HG02852 (cell line): Measurements from ENCODE around the gene TBX5.

Experiments used
- ATAC-seq: cut with Tn5 transposase; IDR thresholded peaks from one replicate; pipeline ENCODE4 v1.9.1; 2021; ENCODE audit warnings: mild to moderate bottlenecking, moderate library complexity; ENCODE audit not compliant: unreplicated experiment

TBX5 gene

DNA sequence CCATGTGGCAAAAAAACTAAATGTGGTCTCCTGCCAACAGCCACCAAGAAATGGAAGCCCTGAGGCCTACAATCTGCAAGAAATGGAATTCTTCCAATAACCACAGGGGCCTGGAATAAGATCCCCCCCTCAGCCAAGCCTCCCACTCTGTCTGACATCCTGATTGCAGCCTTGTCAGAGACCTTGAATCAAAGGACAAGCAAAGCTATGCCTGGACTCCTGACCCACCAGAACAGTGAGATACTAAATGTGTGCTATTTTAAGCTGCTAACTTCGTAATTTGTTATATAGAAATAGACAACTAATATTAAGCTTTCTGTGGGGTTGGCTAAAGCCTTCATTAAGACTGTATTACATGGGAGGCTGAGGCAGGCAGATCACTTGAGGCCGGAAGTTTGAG is 77.7 kb downstream of the TBX5 start:
- no peak for ATAC-seq

DNA sequence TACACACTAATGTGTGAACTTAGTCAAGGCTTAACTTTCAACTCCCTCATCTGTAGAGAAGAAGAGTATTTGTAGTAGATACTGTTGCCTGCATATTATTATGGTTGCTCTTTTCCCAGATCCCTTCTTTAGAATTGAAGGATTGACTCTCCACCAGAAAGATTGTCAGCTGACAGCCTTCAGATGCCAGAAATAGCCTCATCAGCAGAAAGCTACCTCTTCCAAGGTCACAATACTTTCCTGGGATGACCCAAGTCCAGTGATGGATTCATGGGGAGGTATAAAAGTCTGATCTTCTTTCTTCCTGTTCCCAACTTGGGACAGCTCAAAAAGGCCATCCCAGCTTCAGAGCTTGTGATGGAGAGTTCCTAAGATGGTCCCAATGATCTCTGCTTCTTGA is 78.2 kb downstream of the TBX5 start:
- ATAC-seq: no peak

DNA sequence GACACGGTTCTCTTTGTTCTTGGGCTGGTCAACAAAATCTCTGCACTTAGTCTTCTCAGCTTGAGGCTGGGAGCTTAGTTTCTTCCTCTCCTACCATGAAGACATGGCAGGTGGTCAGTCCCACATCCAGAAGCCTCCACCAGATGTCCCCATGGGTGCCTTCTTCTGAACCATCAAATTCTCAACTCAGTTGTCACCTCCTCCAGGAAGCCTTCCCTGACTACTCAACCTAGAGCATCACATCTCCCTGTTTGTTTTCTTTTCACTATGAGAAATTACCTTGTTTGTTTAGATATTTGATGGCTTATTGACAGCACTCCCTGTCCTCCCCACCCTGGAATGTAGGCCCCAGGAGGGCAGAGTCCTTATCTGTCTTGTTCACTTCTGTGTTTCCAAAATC is 84.4 kb downstream of the TBX5 start:
- ATAC-seq: no peak

DNA sequence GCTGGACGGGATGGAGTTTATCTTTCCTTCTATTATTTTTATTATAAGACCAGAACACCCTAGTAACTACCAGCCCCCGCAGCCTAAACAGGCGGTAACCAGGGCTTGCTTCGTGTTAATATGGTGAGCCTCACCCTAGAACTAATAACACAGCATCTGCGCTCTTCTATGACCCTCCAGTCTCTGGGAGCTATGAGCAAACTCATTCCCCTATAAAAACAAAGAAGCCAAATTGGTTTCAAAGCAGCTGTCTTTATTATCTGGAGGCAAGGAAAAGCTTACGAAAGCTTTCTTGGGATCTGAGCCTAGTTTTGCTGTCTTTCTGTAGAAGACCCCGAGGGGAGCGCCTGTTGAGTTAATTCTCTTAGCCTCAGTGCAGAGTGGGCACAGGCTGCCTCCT is 85.0 kb downstream of the TBX5 start:
- no peak for ATAC-seq

DNA sequence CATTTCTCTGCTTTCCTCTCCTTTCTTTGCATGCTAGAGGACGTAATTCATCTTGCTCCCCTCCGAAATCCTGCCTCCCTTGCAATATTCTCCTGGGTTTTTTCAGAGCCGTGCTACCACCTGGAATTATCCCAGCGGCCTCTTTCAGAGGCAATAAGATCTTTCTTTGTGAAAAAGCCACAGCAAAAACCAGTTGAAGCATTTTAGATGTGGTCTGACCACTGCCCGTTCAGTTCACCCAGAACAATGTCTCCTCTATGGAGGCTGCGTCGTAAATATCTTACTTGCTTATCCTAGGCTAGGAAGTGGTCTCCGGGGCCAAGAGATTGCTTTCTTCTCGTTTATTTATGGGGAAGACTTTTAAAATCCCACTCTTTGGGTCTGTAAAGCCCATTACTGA is 85.8 kb downstream of the TBX5 start:
- no peak for ATAC-seq

DNA sequence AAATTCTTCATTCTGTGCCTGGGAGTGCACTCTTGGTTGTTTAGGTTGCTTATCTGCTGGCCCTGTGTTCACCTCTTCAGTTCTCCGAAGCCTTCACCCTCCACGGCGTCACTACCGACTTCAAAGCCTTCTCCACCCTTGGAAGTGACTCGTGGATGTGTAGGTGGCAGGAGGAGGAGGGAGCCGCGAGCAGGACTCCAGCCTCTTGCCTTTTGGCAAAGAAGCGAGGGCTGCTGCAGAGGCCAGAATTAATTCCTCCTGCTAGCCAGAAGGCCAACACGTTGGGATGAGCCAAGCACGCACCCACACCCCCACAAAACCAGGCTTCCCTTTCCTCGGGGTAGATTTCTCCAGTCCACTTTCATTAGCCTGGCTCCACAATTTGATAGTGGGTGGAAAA is 86.5 kb downstream of the TBX5 start:
- no peak for ATAC-seq

DNA sequence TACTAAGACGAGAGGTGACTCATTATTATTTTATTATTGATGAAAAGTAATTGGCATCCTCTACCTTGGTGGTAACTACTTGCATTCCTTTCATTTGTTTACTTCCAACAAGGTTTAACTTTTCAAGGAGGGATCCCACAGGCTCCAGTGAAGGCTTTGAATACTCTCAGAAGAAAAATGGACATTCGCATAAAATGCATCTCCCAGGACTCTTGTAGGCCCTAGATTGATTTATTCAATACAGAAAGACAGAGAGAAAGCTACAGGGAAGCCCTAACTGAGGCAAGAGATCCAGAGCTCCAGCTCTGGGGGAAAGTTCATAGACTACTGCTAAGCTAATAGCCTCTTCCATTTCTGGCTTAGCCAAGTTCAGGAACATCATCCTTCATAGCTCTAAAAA is 87.0 kb downstream of the TBX5 start:
- no peak for ATAC-seq

DNA sequence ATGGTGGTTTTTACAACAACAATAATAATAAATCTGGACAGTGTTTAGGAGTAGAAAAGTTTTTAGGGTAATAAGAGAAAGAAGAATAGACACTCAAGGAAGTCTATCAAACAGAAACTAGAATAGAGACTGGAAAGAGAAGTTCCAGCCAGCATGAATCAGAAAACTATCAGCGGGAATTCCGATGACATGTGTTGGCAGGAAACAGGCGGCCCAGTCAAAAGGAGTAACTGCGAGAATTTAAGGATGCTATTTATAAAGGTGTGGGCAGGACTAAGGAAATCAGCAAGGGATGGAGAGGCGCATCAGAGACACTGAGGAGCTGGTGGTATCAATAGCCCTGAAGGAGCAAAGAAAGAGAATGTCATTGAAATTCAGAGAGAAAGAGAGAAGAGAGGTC is 89.9 kb downstream of the TBX5 start:
- no peak for ATAC-seq

DNA sequence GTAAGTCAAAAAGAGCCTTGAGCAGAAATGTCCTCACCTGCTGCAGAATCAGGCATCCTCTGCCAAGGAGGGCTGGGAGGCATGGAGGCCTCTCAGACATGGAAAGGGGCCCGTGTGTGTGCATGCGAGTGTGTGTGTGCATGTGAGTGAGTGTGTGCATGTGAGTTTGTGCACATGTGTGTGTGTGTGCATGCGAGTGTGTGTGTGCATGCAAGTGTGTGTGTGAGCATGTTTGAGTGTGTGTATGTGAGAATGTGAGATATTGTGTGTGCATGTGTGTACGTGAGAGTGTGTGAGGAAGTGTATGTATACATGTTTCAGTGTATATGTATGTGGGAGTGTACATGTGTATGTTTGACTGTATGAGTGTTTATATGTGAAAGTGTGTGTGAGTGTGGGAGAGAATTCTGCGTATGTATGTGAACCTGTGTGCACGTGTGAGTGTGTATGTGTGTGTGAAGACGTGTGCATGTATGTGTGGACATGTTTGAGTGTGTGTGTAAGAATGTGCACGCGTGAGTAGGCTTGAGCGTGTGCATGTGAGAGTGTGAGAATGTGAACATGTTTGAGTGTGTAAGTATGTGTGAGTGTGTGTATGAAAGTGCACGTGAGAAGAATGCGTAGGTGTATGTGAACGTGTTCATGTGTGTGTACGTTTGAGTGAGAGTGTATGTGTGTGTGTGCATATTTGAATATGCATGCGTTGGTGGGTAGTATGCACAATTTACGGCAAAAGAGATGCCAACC is 90.8 kb downstream of the TBX5 start:
- ATAC-seq: no peak

DNA sequence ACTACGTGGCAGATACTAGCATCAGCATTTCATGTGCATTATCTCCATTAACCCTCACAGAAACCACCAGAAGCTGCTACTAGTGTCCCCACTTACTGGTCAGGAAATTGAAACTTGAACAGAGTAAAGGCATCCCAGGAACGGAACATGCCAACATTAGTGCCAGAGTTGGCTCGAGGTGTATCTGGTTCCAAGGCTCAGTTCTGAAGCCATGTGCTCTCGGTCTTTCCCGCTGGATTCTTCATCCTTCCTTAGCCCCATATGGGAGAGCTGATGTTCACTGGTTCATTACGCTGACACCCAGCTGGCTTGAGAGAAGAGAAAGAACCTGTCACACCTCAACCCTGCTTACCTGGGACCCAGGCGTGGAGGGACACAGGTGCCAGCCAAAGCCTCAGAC is 91.5 kb downstream of the TBX5 start:
- no peak for ATAC-seq

DNA sequence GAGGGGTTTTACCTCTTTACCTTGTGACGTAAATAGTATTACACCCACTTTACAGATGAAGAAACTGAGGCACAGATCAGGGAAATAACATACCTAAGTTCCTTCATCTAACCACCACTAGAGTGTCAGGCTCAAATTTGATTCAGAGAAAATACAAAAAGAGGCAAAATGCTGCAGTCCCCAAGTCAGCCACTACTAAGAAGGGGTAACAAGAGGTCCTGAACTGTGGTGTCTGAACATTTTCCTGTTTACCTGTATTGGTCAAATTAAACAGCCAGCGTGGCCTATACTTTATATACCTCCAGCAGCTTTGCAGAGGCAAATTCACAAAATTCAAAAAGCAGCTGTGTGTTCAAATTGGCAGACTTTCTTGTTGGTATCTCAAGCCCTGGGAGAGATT is 92.0 kb downstream of the TBX5 start:
- no peak for ATAC-seq

DNA sequence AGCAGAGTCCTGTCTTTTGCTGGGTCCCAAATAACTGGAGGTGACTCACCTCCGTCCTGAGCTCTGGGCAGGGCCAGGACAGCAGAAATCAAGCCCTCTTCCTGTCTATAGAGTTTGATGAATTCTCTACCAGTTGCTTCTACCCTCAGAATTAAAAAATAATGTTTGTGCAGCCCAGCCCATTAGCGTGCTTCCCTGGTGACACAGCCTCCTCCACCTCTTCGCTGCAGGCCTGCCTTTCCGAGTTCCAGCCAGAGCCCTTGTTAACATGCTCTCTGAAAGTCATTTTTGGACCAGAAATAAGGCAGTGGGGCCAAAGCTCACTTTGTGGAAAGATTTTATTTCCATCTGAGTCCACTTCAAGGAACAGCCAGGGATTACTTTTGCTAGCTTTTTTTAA is 94.0 kb downstream of the TBX5 start:
- no peak for ATAC-seq

DNA sequence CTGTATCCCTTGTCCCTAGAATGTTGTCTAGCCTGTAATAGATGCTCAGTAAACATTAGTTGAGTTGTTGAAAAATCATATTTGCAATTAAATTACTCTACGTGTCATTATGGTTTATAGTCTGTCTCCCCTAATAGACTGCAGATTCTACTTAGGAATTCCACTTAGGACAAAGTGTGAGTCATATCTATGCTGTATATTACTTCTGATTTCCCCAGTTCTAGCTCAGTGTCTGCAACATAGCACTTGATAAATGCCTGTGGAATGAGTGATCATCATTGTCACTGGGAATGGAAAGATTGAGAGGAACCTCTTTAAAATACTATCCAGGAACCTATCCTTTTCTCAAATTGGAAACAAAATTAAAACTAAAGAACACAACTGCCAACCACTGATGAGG is 99.3 kb downstream of the TBX5 start:
- ATAC-seq: no peak

DNA sequence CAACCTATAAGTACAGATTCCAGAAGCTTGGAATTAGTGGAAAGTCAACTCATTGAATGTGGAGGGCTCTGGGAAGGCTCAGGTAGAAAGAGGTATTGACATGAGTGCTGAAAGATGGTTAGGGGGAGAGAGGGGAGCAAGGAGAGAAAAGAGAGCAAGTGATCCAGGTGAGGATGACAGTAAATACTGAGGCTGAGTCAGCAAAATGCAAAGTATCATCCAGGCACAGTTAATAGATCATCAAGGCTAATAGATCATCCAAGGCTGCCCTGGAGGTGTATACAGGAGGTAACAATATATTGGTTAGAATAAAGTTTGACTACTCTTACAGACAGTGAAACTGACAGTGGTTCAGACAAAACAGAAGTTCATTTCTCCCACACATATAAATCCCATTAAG is 100.5 kb downstream of the TBX5 start:
- no peak for ATAC-seq
